Globus pallidus (tissue), 1 donor: Measurements from ENCODE around the gene MCC.
A peak's percentile ranks its signal among the peaks of the same experiment; 100 is the strongest.

Source experiments
- DNase-seq: peaks from one replicate; pipeline ENCODE4 v3.0.0-alpha.2; 2015; ENCODE audit warnings: low spot score

MCC gene

DNA sequence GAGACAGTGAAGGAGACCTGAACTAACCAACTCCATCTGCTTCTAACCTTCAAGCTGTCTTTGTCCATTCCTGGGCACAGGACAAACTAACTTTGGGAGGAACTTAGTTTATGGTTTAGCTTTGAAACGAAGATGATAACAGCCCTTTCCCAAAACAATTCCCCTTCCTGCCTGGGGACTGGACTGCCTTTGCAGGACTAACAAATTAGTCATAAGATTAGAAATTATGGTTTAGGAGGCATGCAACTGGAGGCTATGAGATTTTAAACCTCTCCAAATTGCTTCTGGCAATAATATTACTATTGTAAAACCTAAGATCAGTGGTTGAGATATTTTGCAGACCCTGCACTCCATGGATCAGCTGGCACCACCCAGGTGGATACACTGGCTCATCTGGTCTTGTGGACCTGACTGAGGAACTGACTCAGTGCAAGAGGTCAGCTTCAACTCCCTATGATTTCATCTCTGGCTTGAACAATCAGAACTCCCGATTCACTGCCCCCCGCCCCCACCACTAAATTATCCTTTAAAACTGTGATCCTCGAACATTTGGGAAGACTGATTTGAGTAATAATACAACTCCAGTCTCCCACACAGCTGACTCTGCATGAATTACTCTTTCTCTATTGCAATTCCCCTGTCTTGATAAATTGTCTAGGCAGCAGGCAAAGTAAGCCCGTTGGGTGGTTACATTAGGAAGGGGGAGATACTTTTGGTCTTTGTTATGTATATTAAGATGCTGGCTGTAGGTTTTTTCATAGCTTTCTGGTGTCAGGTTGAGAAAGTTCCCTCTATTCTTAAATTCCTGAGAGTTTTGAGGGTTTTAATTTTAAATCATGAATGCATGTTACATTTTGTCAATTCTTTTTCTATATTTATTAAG, 266.7 kb downstream of the MCC start:
- no peak for DNase-seq

DNA sequence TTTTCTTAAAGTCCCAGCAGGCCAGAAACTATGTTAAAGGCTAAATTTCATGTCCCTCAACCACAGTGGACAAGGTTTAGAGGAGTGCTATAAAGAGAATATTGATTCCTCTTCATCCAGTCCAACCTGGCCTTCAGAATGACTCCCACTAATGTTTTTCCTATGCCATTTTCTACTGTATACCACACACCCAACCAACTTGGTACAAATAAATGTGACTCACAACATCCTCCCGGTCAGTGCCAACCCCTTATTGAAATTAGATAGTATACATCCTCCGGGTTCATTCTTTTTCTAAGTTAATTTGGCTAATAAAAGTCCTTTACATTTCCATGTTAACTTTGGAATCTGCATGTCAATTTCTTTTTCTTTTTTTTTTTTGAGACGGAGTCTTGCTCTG, 268.6 kb downstream of the MCC start:
- no peak for DNase-seq

DNA sequence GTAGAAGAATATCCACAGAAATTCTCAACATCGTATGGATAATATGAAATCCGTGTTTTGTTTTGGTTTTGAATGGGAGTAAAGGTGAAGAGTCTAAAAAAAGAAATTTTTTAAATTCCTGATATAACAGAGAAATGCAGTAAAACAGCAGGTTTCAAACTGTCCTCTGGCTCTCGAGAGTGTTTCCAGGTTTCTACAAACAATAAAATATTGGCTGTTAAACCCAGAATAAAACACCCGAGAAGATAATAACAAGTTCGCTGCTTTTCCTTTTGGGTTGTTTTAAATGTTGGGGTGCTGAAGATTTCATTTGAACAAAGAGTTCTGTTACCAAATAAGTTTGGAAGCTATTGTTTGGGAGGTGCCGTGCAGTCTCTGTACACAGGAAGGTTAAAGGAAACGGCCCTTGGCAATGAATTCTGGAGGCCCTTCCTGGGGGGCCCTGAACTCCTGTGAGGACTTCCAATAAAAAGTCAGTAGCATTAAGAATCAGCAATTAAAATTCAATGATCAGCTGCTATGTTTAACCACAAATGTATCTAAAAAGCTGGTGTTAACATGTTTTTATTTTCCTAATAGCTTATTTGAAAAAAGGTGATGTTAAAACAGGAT, 269.2 kb downstream of the MCC start:
- DNase-seq, result no peak

DNA sequence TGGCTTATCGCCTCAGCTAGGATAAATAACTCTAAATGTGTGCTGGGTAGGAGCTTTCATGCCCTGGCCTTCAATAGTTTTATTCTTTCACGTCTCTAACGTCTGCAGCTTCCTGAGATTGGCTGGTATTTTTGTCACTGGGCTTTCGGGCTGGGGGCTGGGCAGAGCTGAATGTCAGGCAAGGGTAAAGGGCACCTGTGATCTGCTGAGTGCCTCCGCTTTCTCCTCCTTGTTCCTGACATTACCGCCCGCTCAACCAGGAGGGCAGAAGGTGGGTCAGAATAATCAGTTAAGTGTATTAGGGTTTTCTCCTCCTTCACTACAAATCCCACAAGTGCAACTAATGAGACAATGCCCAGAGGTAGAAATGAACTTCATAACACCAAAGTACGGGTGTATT, 270.1 kb downstream of the MCC start:
- DNase-seq, result no peak

DNA sequence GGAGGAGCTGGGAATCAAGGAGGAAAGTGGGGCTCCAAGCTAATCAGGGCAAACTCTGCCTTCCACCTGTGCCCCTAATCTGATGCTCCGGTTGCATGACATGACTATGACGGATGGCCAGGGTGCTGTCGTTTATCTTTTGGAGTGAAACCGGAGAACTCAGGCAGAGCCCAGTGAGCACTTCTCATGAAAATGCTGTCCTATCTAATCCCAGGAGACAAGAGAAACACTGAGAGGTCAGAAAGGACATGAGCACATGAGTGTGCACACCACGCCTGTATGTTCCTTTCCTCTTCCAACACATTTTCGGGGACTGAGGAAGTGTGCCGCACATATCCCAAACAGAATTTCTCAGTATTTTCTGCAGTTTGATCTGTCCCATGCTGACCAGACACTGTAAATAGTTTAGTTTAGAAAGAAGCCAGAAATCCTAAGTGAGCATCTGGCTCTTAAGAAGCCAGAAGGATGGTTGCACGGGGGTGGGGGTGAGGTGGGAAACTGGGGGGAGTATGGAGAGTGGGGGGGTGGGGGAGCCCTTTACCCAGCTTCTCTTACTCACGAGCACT, 270.6 kb downstream of the MCC start:
- DNase-seq, result no peak

DNA sequence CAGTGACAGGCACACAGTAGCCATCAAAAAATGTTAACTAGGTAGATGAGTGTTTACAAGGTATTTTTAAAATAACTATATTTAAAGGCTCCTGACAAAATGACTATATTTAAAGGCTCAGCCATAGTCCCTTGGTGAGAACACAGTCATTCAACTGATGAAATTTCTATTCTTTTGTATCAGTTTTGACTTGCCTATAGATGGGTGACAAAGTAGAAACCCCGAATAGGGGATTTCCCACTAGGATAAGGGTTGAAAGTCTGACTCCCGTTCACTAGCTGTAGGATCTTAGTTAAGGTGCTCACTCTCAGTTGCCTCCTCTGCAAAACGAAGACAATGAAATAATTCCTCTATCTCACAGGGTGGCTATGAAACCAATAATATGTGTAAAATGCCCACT, 271.7 kb downstream of the MCC start:
- DNase-seq, result no peak

DNA sequence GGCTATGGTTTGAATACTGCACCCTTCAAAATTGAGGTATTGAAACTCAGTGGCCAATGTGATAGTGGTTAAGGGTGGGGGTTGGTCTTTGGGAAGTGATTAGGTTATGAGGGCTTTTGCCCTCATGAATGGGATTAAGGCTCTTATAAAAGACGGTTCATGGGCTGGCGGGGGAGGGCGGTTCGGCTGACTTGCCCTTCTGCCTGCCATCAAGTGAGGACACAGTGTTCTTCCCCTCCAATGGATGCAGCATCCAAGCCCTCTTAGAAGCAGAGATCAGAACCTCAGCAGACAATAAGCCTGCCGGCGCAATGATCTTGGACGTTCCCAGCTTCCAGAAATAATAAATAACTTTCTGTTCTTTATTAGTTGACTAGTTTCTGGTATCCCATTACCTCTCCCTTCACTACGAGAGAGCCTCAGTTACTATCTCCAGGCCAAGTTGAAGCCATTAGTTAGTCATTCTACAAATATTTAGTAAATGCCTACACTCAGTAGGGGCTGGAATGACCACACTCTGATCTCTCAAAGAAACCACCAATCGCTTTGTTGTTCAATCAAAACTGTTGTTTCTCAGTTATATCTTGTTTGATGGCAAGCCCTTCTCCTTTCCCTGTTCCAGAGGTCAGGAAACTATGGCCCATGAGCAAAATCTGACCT, 272.7 kb downstream of the MCC start:
- DNase-seq, result no peak

DNA sequence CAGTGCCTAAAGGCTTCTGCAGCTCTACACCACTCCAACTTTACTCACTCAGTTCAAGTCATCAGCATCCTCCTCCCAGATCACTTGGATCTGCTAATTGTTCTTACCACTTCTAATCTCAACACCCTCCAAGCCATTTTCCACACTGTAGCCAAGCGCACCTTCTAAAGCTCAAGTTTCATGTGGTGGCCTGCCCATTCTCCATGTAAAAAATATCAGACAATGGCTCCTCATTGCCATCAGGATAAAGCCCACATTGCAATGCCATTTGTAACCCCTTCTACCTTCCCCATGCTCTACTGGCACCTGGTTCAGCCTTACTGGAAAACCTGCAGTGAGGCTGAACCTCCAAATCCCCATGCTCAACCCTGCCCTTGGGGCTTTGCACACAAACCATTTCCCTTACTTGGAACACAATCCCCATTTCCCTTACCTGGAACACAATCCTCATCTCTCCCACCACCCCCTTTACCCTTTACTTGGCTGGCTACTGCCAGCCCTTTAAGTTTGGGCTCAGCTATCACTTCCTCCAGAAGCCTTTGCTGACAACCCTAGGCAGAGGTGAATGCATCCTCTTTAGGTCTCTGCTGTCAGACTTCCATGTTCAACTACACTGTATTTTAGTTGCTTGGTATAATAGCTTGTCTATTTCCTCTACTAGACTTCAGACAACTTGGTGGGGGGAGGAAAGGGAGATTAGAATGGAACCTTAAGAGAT, 273.5 kb downstream of the MCC start:
- DNase-seq, result no peak

DNA sequence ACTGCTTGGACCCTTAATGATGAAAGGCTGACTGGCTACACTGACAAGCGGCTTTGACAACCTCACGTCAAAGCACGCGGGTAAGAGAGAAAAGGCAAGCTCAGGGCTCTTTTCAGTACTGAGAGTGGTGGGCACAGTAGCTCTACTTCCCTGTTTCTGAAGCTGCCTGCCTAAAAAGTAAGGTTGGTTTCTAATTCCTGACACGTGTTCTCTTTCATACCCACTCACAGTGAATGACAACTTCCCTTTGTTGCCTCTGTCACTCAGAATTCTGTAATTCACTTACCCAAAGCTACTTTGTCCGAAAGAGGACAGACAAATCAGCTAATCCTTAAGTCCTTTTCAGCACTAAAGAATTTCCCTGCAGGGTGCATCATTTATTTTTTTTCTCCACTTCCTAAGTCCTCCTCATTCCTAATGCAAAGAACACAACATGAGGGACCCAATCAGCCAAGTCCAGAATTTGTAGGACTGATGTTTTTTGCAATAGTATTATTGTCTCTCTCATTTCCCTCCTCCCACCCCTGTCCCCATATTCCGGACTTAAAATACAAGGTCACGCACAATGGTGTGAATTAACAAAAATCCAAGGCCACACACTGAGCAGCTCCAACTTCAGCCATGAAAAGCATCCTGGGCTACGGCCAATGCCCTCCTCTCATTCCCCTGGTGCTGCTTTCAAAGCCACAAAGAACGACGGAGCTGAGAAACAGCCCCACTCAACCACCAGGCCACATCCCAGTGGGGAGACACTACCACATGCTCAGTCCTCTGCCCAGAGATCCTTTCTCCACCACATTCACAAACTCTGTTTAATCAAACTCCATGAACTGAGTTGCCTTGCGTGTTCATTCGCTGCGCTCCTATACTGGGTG, 274.5 kb downstream of the MCC start:
- DNase-seq, result peak; percentile 53

DNA sequence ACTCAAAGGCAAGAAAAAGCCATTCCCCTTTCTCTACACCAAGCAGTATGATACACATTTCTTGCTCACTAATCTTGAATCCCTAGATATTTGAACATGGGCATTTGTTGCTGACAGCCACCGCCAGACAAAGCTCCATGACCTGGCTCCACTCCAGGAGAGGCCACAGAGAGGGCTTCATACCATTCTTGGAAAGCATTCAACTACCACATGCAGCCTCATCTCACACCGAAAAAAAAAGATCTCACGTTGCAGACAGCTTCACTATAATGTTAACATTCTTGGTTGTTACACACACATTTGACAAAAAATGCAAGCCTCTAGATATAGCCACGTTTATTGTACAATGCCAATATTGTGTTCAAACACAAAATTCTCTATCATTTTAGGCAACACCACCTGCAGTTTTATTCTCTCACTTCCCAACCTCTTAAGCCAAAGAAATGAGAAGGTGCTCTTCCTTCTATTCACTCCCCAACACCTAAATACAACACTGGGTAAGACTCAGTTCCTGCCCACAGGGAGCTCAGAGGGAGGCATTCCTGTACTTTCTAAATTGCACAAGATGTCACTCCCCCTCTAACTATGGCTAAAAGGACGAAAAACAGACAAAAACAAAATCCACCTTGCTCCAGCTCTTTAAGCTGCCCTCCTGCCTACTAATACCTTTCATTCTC, 275.9 kb downstream of the MCC start:
- peak; percentile 38 for DNase-seq

DNA sequence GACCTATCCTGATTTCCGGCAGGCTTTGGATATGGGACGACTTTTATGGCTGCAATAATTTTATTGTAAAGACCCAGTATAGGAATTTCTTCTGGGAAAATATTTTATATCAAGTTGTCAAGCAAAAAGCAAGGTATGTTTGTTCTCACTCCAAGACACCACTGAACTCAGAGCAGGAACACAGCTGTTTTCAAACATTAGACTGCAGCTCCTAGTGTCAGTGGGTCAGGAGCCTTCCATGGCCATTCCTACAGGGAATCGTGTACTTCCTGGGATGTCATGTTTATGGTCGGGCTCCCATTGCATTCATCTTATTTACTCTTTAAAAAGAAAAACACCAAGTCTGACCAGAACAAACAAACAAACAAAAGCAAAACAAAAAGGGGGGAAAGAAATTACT, 278.8 kb downstream of the MCC start:
- no peak for DNase-seq

DNA sequence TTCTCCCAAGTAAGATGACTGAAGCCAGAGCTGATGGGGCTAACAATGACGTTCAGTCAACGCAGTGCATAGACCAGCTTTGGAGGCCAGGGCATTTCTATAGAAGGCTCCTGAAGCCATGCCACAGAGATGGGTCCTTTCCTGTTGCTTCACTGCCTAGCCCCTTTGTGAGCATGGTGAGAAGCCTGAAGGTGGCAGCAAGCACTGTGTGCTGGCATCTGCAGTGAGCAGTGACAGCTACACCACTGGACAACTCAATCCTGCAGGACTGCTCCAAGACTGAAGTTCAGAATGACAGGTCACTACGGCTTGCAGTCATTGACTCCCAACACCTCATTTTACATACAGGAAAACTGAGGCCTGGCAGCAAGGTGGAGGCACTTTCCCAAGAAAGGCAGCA, 282.4 kb downstream of the MCC start:
- DNase-seq, result no peak

DNA sequence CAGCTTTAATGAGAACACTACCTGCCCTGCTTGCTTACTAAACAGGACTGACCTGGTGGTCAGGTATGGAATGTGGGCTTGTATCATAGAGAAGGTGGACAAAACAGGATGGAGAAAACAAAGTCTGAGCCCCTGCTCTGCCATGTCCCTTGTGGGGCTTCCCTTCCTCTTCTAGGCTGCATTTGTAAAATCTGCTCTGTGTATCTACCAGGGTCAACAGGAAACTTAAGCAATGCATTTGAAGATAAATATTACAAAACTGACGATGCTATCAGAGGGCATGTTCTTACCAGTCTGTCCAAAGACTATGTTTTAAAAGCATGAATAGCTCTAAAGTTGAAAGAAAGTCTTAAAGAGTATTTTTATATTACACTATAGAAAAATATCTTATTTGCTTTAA, 282.9 kb downstream of the MCC start:
- DNase-seq, result no peak

DNA sequence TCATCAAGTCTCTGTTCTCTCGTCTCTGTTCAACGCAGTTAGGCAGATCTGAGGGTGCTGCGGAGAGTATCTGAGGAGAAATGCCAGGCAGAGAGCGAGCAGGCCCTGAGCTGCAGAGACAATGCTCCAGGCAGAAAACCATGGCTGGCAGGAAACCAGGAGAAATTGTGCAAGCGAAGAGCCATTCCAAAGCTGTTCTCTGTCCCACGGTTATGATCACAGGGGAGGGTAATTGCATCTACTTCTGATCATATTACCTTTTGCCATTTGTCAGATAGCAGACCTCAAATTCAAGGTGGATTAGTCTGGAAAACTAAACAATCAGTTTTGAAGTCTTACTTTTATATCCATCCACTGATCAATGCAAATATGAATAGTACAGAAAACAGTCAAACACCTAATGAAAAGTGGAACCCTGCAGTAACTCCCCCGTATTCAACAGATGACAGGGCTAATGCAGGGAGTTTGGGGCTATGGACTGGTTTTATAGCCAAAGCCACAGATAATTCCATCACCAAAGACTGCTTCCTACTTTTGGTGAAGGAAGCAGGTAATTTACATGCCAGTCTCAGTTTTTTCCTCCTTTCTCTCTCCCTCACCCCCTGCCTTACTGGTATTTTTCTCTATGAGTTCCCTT, 283.6 kb downstream of the MCC start:
- DNase-seq, result peak; percentile 40

DNA sequence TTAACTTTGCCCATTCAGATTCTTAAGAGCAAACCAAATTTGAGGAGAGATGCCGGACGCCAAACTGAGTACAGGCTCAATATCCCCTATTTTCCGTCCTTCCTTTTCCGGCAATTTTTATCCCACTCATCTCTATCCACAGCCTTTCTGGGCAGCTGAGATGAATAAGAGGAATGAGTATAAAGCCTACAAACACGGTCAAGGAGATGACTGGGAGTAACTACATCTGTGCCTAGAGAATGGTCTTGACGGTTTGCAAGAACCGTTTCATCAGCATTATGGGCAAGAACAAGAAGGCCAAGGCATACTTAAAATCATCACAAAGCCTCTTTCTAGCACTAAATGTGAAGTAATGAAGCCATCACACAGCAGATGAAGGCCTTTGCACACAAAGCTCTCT, 284.3 kb downstream of the MCC start:
- no peak for DNase-seq

DNA sequence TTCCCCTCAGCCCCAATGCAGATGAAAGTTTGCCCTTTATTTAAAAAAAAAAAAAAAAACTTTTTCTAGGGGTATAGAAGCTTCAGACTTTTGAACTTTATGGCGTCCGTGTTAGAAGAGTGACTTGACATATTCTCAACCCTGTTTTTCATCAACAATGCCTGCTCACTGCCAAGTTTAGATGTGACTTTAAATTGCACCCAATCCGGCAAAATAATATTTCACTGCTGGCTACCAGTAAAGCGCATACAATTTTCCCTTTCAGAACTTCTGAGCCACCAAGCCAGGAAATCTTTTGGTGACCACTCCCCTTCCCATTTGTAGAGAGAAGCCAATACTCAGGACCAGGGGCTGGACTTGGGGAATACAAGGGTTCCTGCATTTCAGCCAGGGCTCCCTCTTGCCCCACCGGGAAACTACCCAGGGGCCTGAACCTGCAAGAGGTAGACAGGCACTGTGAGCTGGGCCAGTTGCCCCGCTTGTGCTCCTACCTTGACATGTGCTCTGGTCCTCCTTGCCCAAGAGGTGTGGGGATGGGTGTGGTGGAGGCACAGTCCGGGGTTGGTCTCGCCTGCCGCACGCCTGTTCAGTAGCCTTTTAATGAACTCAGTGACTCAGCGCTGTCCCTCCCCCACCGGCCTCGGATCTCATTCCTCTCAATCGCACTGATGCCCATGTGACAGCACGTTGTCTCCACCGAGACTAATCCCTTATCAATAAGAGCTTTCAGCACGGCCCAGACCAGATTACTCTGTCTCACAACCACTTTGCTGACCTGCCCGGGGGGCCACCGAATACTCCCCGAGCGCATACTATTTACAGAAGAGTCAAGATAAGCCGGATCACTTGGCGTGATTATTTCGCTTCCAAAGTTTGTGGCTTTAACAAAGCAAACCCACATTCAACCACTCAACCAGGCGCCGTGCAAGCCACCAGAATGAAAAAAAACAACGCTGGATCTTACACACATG, 285.2 kb downstream of the MCC start:
- DNase-seq, result no peak

DNA sequence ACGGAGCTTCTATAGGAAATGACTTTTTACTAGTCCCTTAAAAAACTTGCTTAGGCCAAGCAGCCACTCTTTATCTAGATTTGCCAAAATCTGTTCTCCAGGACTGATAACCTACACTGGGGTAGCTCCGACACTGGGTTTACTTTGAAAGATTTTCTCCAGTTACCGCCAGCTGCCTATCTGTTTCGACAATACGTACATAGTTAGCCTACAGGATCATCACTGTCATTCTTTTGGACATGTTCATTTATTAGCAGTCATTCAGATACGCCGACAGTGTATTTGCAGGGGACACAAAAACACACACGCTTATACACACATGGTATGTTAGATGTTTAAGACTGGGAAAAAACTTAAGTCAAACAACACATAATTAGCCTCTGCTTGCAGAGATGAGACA, 286.0 kb downstream of the MCC start:
- no peak for DNase-seq

DNA sequence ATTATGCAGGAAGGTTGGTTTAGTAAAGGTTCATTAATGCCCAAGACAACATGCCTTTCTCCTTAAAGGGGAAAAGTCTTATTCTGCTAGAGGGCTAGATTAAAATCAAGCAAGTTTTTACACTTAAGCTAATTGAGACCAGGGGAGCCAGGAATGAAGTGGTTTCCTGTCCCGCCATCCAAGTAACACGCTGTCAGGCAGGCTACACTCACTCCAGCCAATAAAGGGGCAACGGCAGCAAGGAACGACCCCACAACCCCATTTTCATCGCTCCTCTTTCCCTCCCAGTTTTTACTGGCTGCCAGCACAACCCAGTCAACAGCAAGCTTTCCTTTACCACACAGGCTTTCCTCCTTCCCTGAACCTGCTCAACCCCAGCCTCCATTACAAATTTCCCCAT, 286.5 kb downstream of the MCC start:
- no peak for DNase-seq
